ENCODE results near the gene FAM227B. TPM values are rescaled to one million over a fixed set of nuclear protein-coding genes. Genes with fewer than 3 reads are reported as not detected.
"Not testable (repeated sequence)": the region's sequence is repeated elsewhere in the genome, so short reads cannot be mapped to it uniquely, and the experiment has no call there.

The FAM227B gene
- total RNA-seq, 1 experiment from 2014 or later = 3.3 TPM

GRCh38 chr15:49556437-49556836, 64.2 kb downstream of the FAM227B start:
- Histone ChIP-seq H3K4me1 (replicated peaks; ENCODE audit: insufficient read depth) (no peaks in the 10 kb centered on the region), H3K9me2 (ENCODE audit: insufficient read depth) (no peaks in the 10 kb centered on the region), H3K79me2 (ENCODE audit: low read depth) (no peaks in the 10 kb centered on the region), H2AFZ (no peak overlapping the region), H3K4me2 (no peak overlapping the region), H3K36me3 (ENCODE audit: low read depth) (no peaks in the 10 kb centered on the region), H3K9me3 (ENCODE audit: insufficient read depth, low read depth) (no peaks in the 10 kb centered on the region), H3K27me3 (ENCODE audit: insufficient read depth, low read depth) (no peaks in the 10 kb centered on the region), H3K27ac (no peak overlapping the region), H3K4me3 (no peak overlapping the region), H4K20me1 (ENCODE audit: insufficient read depth) (no peaks in the 10 kb centered on the region), H3F3A (ENCODE audit: insufficient read depth, low read depth) (no peaks in the 10 kb centered on the region)
- BruUV-seq (replicated peaks) = no TSS peak
- no peak for DNase-seq
- ChIA-PET POLR2A (ENCODE audit: unreplicated experiment) (no interaction called here), CTCF (no interaction called here)
- TF ChIP-seq, protein P1, sequence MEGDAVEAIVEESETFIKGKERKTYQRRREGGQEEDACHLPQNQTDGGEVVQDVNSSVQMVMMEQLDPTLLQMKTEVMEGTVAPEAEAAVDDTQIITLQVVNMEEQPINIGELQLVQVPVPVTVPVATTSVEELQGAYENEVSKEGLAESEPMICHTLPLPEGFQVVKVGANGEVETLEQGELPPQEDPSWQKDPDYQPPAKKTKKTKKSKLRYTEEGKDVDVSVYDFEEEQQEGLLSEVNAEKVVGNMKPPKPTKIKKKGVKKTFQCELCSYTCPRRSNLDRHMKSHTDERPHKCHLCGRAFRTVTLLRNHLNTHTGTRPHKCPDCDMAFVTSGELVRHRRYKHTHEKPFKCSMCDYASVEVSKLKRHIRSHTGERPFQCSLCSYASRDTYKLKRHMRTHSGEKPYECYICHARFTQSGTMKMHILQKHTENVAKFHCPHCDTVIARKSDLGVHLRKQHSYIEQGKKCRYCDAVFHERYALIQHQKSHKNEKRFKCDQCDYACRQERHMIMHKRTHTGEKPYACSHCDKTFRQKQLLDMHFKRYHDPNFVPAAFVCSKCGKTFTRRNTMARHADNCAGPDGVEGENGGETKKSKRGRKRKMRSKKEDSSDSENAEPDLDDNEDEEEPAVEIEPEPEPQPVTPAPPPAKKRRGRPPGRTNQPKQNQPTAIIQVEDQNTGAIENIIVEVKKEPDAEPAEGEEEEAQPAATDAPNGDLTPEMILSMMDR (conservative IDR thresholded peaks at IDR 0.05) = no peak
- TF ChIP-seq EZH2 (IDR thresholded peaks at IDR 0.05; ENCODE audit: low read depth) = no peak
- intact Hi-C loops (cut with micrococcal nuclease; ENCODE audit: unreplicated experiment) = no loop called here

DNA sequence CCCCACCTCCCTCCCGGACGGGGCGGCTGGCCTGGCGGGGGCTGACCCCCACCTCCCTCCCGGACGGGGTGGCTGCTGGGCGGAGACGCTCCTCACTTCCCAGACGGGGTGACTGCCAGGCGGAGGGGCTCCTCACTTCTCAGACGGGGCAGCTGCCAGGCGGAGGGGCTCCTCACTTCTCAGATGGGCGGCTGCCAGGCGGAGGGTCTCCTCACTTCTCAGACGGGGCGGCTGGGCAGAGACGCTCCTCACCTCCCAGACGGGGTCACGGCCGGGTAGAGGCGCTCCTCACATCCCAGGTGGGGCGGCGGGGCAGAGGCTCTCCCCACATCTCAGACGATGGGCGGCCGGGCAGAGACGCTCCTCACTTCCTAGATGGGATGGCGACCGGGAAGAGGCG, 70.3 kb downstream of the FAM227B start:
- H3K36me3 ChIP-seq (ENCODE audit: low read depth); H2AFZ ChIP-seq; H3K4me2 ChIP-seq; H3K4me1 ChIP-seq (replicated peaks; ENCODE audit: insufficient read depth); CTCF ChIA-PET; H4K20me1 ChIP-seq (ENCODE audit: insufficient read depth); intact Hi-C loops (cut with micrococcal nuclease; ENCODE audit: unreplicated experiment); H3K9me2 ChIP-seq (ENCODE audit: insufficient read depth); H3K27ac ChIP-seq; POLR2A ChIA-PET (ENCODE audit: unreplicated experiment); H3K4me3 ChIP-seq; H3K79me2 ChIP-seq (ENCODE audit: low read depth); DNase-seq; H3K27me3 ChIP-seq (ENCODE audit: insufficient read depth, low read depth); H3F3A ChIP-seq (ENCODE audit: insufficient read depth, low read depth); H3K9me3 ChIP-seq (ENCODE audit: insufficient read depth, low read depth); BruUV-seq (replicated peaks): not testable (repeated sequence)

GRCh38 chr15:49538520-49538919, 82.1 kb downstream of the FAM227B start:
- Histone ChIP-seq H3K27me3 (ENCODE audit: insufficient read depth, low read depth) (no peaks in the 10 kb centered on the region), H2AFZ (no peak overlapping the region), H3K79me2 (ENCODE audit: low read depth) (no peaks in the 10 kb centered on the region), H3K27ac (no peak overlapping the region), H4K20me1 (ENCODE audit: insufficient read depth) (no peaks in the 10 kb centered on the region), H3F3A (ENCODE audit: insufficient read depth, low read depth) (no peaks in the 10 kb centered on the region), H3K4me2 (no peak overlapping the region), H3K36me3 (ENCODE audit: low read depth) (no peaks in the 10 kb centered on the region), H3K4me1 (replicated peaks; ENCODE audit: insufficient read depth) (no peaks in the 10 kb centered on the region), H3K4me3 (no peak overlapping the region), H3K9me3 (ENCODE audit: insufficient read depth, low read depth) (no peaks in the 10 kb centered on the region), H3K9me2 (ENCODE audit: insufficient read depth) (no peaks in the 10 kb centered on the region)
- intact Hi-C loops (cut with micrococcal nuclease; ENCODE audit: unreplicated experiment) = no loop called here
- TF ChIP-seq, protein P1 (conservative IDR thresholded peaks at IDR 0.05) = no peak
- TF ChIP-seq EZH2 (IDR thresholded peaks at IDR 0.05; ENCODE audit: low read depth) = no peak
- ChIA-PET CTCF (no interaction called here), POLR2A (ENCODE audit: unreplicated experiment) (no interaction called here)
- no peak for DNase-seq
- no TSS peak for BruUV-seq (replicated peaks)

DNA sequence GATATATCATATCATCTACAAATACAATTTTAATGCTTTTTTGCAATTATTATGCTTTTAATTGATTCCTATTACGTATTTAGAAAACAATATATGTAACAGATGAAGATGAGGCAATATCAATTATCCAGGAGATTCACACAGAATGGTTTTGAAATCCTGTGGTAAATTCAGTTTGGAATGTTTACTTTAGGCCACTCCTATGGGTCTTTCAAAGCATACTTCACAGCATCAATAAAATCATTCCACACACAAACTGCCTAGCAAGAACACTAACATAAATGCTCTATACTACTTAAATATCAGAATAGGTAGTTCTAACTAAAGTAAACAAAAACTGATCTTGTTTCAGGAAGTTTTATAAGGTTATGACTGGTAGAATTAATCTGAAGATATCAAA, 90.5 kb downstream of the FAM227B start:
- no TSS peak for BruUV-seq (replicated peaks)
- intact Hi-C loops (cut with micrococcal nuclease; ENCODE audit: unreplicated experiment) = no loop called here
- CTCF ChIA-PET = no interaction called here

More for the DNA sequence above, 90.5 kb downstream of the FAM227B start:
- H3K4me3 ChIP-seq = no peak overlapping the region
- POLR2A ChIA-PET (ENCODE audit: unreplicated experiment) = no interaction called here
- no peak for DNase-seq
- no peaks in the 10 kb centered on the region for H3K79me2 ChIP-seq (ENCODE audit: low read depth)
- H2AFZ ChIP-seq = no peak overlapping the region
- H3K9me2 ChIP-seq (ENCODE audit: insufficient read depth) = no peaks in the 10 kb centered on the region
- no peaks in the 10 kb centered on the region for H3K27me3 ChIP-seq (ENCODE audit: insufficient read depth, low read depth)
- no peaks in the 10 kb centered on the region for H4K20me1 ChIP-seq (ENCODE audit: insufficient read depth)
- H3K36me3 ChIP-seq (ENCODE audit: low read depth) = no peaks in the 10 kb centered on the region
- no peaks in the 10 kb centered on the region for H3F3A ChIP-seq (ENCODE audit: insufficient read depth, low read depth)
- no peaks in the 10 kb centered on the region; the same call in 1 of the 2 replicates for H3K4me1 ChIP-seq (replicated peaks; ENCODE audit: insufficient read depth)
- H3K27ac ChIP-seq = no peak overlapping the region
- TF ChIP-seq, protein P1 (conservative IDR thresholded peaks at IDR 0.05) = no peak
- no peak for TF ChIP-seq EZH2 (IDR thresholded peaks at IDR 0.05; ENCODE audit: low read depth)
- no peak overlapping the region for H3K4me2 ChIP-seq
- no peaks in the 10 kb centered on the region for H3K9me3 ChIP-seq (ENCODE audit: insufficient read depth, low read depth)

Measured in PC-9 (cell line).